B cell (primary cell): ENCODE measurements around the gene TIGD3. TPM values are rescaled to one million over a fixed set of nuclear protein-coding genes. Genes with fewer than 3 reads are reported as not detected.

Experiments
- ATAC-seq: fragments of 200-7000 bp; cut with Tn5 transposase; one replicate; pipeline ENCODE4 v1.10.0; 2021; ENCODE audit warnings: low read depth, mild to moderate bottlenecking, moderate number of reproducible peaks, moderate library complexity
- CTCF ChIA-PET: fragments of 350-600 bp; sonication (Branson Sonifier 250); formaldehyde crosslinking; loops from one replicate; lab custom pipeline; 2021; ENCODE audit warnings: antibody characterized with exemption, inconsistent platforms; lab: Charles Lee
- POLR2A ChIA-PET: fragments of 350-600 bp; sonication (Branson Sonifier 250); formaldehyde crosslinking; loops from one replicate; lab custom pipeline; 2021; ENCODE audit warnings: antibody characterized with exemption; lab: Charles Lee
- DNase-seq: peaks from one replicate; pipeline ENCODE4 v3.0.0; 2013
- H2AFZ ChIP-seq: 2 replicates; pipeline ENCODE4 v1.6.1; 2012; ENCODE audit warnings: mild to moderate bottlenecking, low read depth, low read length; ENCODE audit not compliant: insufficient read depth, poor library complexity, severe bottlenecking
- H3K27ac ChIP-seq, 2 donors: 1 replicate in 1 of 2; 2 replicates in 1 of 2; pipeline ENCODE4 v1.5.1; 2012 to 2013; ENCODE audit warnings: low read length in 2 of 2, mild to moderate bottlenecking in 2 of 2, moderate library complexity in 1 of 2
- H3K27me3 ChIP-seq, 4 experiments: fragments of 200-600 bp in 1 of 4; sonication (generic) in 1 of 4; replicated peaks in 1 of 4; 1 replicate in 2 of 4; 2 replicates in 2 of 4; pipeline versions ENCODE4 v1.6.1 to v1.7.0; 2013 to 2016; ENCODE audit warnings: low read length in 3 of 4, mild to moderate bottlenecking in 2 of 4, mixed read lengths in 1 of 4, moderate library complexity in 1 of 4; ENCODE audit not compliant: insufficient read depth in 4 of 4, control insufficient read depth in 3 of 4; ENCODE audit errors: control extremely low read depth in 1 of 4
- H3K36me3 ChIP-seq, 2 experiments: replicated peaks in 1 of 2; 1 replicate in 1 of 2; 2 replicates in 1 of 2; pipeline versions ENCODE4 v1.6.1 to v1.7.1; 2013; ENCODE audit warnings: low read length in 1 of 2; ENCODE audit not compliant: insufficient read depth in 2 of 2, control insufficient read depth in 1 of 2; ENCODE audit errors: control extremely low read depth in 1 of 2, extremely low read depth in 1 of 2
- H3K4me1 ChIP-seq, 2 donors: fragments of 200-600 bp in 1 of 2; sonication (generic) in 1 of 2; 1 replicate in 1 of 2; 2 replicates in 1 of 2; pipeline versions ENCODE4 v1.5.1 to v1.6.1; 2013 to 2017; ENCODE audit warnings: low read length in 2 of 2; ENCODE audit not compliant: control insufficient read depth in 2 of 2, insufficient read depth in 2 of 2
- H3K4me2 ChIP-seq: replicated peaks from 2 replicates; pipeline ENCODE3; 2012; ENCODE audit warnings: mild to moderate bottlenecking, low read depth, low read length; ENCODE audit not compliant: poor library complexity, severe bottlenecking
- H3K4me3 ChIP-seq, 5 experiments: fragments of 200-600 bp in 1 of 5; sonication (generic) in 1 of 5; 1 replicate in 3 of 5; 2 replicates in 2 of 5; pipeline versions ENCODE4 v1.5.1 to v1.7.0; 2011 to 2016; ENCODE audit warnings: low read length in 4 of 5, mild to moderate bottlenecking in 4 of 5, low read depth in 2 of 5, control low read depth in 1 of 5, moderate library complexity in 1 of 5; ENCODE audit not compliant: insufficient read depth in 1 of 5; ENCODE audit errors: control extremely low read depth in 1 of 5, extremely low read depth in 1 of 5
- H3K79me2 ChIP-seq: fragments of 200-600 bp; sonication (generic); one replicate; pipeline ENCODE4 v1.6.0; 2016; ENCODE audit warnings: low read length; ENCODE audit not compliant: control insufficient read depth, insufficient read depth
- H3K9ac ChIP-seq: fragments of 200-600 bp; sonication (generic); 2 replicates; pipeline ENCODE4 v1.6.1; 2017; ENCODE audit warnings: mild to moderate bottlenecking, low read length, moderate library complexity
- H3K9me3 ChIP-seq, 3 donors: one replicate each; pipeline versions ENCODE4 v1.6.1 to v1.7.1; 2013; ENCODE audit warnings: low read length in 2 of 3; ENCODE audit not compliant: control insufficient read depth in 2 of 3, insufficient read depth in 1 of 3; ENCODE audit errors: control extremely low read depth in 1 of 3
- H4K20me1 ChIP-seq: 2 replicates; pipeline ENCODE4 v1.6.0; 2012; ENCODE audit warnings: mild to moderate bottlenecking, low read length; ENCODE audit not compliant: insufficient read depth, control insufficient read depth, poor library complexity, severe bottlenecking
- H3K27ac Mint-ChIP-seq: one replicate; pipeline ENCODE4 v1.8.0; 2021; ENCODE audit warnings: mixed read lengths
- H3K27me3 Mint-ChIP-seq: one replicate; pipeline ENCODE4 v1.8.0; 2021; ENCODE audit warnings: mixed read lengths
- H3K4me1 Mint-ChIP-seq: one replicate; pipeline ENCODE4 v1.8.0; 2021; ENCODE audit warnings: mixed read lengths
- H3K4me3 Mint-ChIP-seq: one replicate; pipeline ENCODE4 v1.8.0; 2021; ENCODE audit warnings: mixed read lengths
- H3K9me3 Mint-ChIP-seq: one replicate; pipeline ENCODE4 v1.8.0; 2022; ENCODE audit warnings: mixed read lengths; ENCODE audit not compliant: insufficient read depth
- EZH2 ChIP-seq: IDR thresholded peaks from 2 replicates; pipeline ENCODE4 v1.6.1; 2012; ENCODE audit warnings: borderline replicate concordance, low read depth, mild to moderate bottlenecking, moderate library complexity, low read length; ENCODE audit not compliant: insufficient read depth, poor library complexity, severe bottlenecking
- WGBS: methylation state at CpG from one replicate; pipeline ENCODE4 v1.1.5; 2013; ENCODE audit warnings: missing lambda C conversion rate; ENCODE audit not compliant: insufficient coverage; 5-methylcytosine and 5-hydroxymethylcytosine counted together
- intact Hi-C: fragments of 100-400 bp; cut with micrococcal nuclease; formaldehyde crosslinking; loops from one replicate; pipeline ENCODE4 v1.10.0; 2022
- polyA plus RNA-seq: library from polyadenylated mRNA; depleted of rRNA; stranded (reverse); fragments of >200 nt; gene quantifications from 2 replicates; pipeline ENCODE4 v1.2.3, GENCODE V29; 2012
- total RNA-seq, 2 donors: library from RNA; stranded (reverse); fragments of 120-200 nt in 1 of 2; gene quantifications; 1 replicate in 1 of 2; 2 replicates in 1 of 2; pipeline versions ENCODE4 v1.2.3 to v1.2.4, GENCODE V29; 2013 to 2022
- TF ChIP-seq, protein P1 (sequence below): fragments of 200-600 bp; IDR thresholded peaks from one replicate; pipeline ENCODE4 v1.8.0; 2022; ENCODE audit warnings: antibody characterized with exemption, mild to moderate bottlenecking

The TIGD3 gene
- total and polyA plus RNA-seq, 2 donors (not counting 1 experiment from before 2014, with no cell fraction given) = 3.8 to 6.1 TPM

DNA sequence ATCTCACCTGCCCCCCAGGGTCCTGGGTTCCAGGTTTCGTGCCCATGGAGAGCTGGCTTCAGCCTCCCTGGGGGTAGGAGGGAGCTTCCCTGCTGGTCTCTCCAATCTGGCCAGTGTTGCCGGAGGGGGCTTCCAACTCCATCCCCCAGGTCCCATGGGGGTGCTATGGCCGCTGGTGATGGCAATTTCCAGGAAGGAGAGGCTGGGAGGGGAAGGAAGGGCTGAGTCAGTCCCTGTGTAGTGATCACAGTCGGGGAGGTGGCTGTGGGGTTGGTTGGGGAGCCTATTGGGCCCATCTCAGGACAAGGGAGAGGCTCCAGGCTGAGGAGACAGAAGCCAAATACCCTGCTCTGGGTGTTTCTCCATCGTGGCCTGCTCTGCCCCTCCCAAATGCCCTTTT is 45.5 kb upstream of the TIGD3 start:
- 11% methylated on average over 1 of the region's 5 CpGs for WGBS
- intact Hi-C loops = no loop called here
- ATAC-seq = no peak
- no peak for DNase-seq
- H3K4me3 Mint-ChIP-seq = no peak overlapping the region
- H3K9me3 Mint-ChIP-seq = no peaks in the 10 kb centered on the region
- H3K4me3 ChIP-seq = no peak overlapping the region
- H3K27me3 Mint-ChIP-seq = peaks cover 6% of the 10 kb centered on the region
- H4K20me1 ChIP-seq = no peaks in the 10 kb centered on the region
- no peaks in the 10 kb centered on the region for H3K79me2 ChIP-seq
- peaks cover under 1% of the 10 kb centered on the region in 2 donors for H3K4me1 ChIP-seq
- no peak overlapping the region for H2AFZ ChIP-seq
- peaks cover 2% of the 10 kb centered on the region for H3K4me1 Mint-ChIP-seq
- H3K27ac ChIP-seq = no peak overlapping the region
- ChIA-PET POLR2A (no interaction called here), CTCF (no interaction called here)
- H3K36me3 ChIP-seq = no peaks in the 10 kb centered on the region
- no peak overlapping the region for H3K27ac Mint-ChIP-seq
- no peak overlapping the region for H3K4me2 ChIP-seq
- H3K9me3 ChIP-seq = no peaks in the 10 kb centered on the region
- H3K27me3 ChIP-seq = peaks cover 0 to 7% (median 3%) of the 10 kb centered on the region in 4 experiments
- no peak overlapping the region for H3K9ac ChIP-seq
- TF ChIP-seq, protein P1, sequence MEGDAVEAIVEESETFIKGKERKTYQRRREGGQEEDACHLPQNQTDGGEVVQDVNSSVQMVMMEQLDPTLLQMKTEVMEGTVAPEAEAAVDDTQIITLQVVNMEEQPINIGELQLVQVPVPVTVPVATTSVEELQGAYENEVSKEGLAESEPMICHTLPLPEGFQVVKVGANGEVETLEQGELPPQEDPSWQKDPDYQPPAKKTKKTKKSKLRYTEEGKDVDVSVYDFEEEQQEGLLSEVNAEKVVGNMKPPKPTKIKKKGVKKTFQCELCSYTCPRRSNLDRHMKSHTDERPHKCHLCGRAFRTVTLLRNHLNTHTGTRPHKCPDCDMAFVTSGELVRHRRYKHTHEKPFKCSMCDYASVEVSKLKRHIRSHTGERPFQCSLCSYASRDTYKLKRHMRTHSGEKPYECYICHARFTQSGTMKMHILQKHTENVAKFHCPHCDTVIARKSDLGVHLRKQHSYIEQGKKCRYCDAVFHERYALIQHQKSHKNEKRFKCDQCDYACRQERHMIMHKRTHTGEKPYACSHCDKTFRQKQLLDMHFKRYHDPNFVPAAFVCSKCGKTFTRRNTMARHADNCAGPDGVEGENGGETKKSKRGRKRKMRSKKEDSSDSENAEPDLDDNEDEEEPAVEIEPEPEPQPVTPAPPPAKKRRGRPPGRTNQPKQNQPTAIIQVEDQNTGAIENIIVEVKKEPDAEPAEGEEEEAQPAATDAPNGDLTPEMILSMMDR = no peak
- TF ChIP-seq EZH2 = no peak

DNA sequence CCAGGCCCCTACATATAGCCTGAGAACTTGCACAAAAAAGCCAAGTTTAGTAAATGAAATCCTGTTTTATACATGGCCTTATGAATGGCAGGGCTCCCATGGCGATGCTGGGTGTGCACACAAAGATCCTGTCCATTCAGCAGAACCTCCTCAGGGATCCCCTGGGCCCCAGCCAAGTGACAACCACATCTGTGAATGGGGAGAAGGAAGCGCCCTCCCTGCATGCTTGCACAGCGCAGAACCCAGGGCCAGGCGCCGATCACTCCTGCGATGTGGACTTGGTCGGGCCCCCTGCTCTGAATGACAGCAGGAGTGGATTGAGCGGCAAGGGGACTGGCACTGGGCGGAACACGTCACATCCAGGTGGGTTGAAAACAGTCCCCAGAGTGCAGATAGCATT is 44.3 kb upstream of the TIGD3 start:
- ATAC-seq (no peak), DNase-seq (no peak)
- H3K27me3 Mint-ChIP-seq = peaks cover 9% of the 10 kb centered on the region
- intact Hi-C loops = no loop called here
- no peaks in the 10 kb centered on the region for H3K9me3 Mint-ChIP-seq
- H3K4me2 ChIP-seq = no peak overlapping the region
- no peak overlapping the region for H3K27ac Mint-ChIP-seq
- H3K4me1 ChIP-seq = peaks cover 4 to 8% of the 10 kb centered on the region in 2 donors
- no peak overlapping the region for H3K4me3 ChIP-seq
- H4K20me1 ChIP-seq = no peaks in the 10 kb centered on the region
- H3K27ac ChIP-seq = no peak overlapping the region
- ChIA-PET POLR2A (no interaction called here), CTCF (interaction anchor here (1.0 to 2.7 kb wide), 2 partner anchors 19 to 35 kb away, joined by 5 to 9 read pairs; no protein-coding TSS in a partner anchor)
- H2AFZ ChIP-seq = no peak overlapping the region
- no peak overlapping the region for H3K4me3 Mint-ChIP-seq
- H3K27me3 ChIP-seq = peaks cover 0 to 12% (median 5%) of the 10 kb centered on the region in 4 experiments
- H3K79me2 ChIP-seq = no peaks in the 10 kb centered on the region
- H3K9me3 ChIP-seq = no peaks in the 10 kb centered on the region
- H3K36me3 ChIP-seq = no peaks in the 10 kb centered on the region
- 94% methylated on average over 8 of the region's 10 CpGs for WGBS
- peaks cover 5% of the 10 kb centered on the region for H3K4me1 Mint-ChIP-seq
- no peak overlapping the region for H3K9ac ChIP-seq
- TF ChIP-seq EZH2 = no peak
- TF ChIP-seq, protein P1 = no peak
